Activated B cell treated with CpG ODN at 0.5 μM for 24 hours (primary cell): ENCODE data around the gene GBP7. TPM values are rescaled to one million over a fixed set of nuclear protein-coding genes. Genes with fewer than 3 reads are reported as not detected.
A peak's percentile ranks its signal among the peaks of the same experiment; 100 is the strongest.

Experiments
- ATAC-seq: fragments of 200-7000 bp; cut with Tn5 transposase; one replicate; pipeline ENCODE4 v1.10.0; 2021; ENCODE audit warnings: low read depth, mild to moderate bottlenecking, moderate library complexity
- CTCF ChIA-PET: fragments of 350-600 bp; sonication (Branson Sonifier 250); formaldehyde crosslinking; loops from one replicate; lab custom pipeline; 2021; ENCODE audit warnings: antibody characterized with exemption; lab: Charles Lee
- POLR2A ChIA-PET: fragments of 350-600 bp; sonication (Branson Sonifier 250); formaldehyde crosslinking; loops from one replicate; lab custom pipeline; 2021; ENCODE audit warnings: antibody characterized with exemption; lab: Charles Lee
- DNase-seq: peaks from one replicate; pipeline ENCODE4 v3.0.0; 2022
- H3K27ac Mint-ChIP-seq: one replicate; pipeline ENCODE4 v1.8.0; 2020; ENCODE audit warnings: mixed read lengths
- H3K27me3 Mint-ChIP-seq: one replicate; pipeline ENCODE4 v1.8.0; 2021; ENCODE audit warnings: mixed read lengths
- H3K36me3 Mint-ChIP-seq: one replicate; pipeline ENCODE4 v1.8.0; 2021; ENCODE audit warnings: low read depth, mixed read lengths
- H3K4me1 Mint-ChIP-seq: one replicate; pipeline ENCODE4 v1.8.0; 2021; ENCODE audit warnings: mixed read lengths
- H3K4me3 Mint-ChIP-seq: one replicate; pipeline ENCODE4 v1.8.0; 2020; ENCODE audit warnings: mild to moderate bottlenecking, mixed read lengths
- H3K9me3 Mint-ChIP-seq: one replicate; pipeline ENCODE4 v1.8.0; 2020; ENCODE audit warnings: mixed read lengths
- CTCF ChIP-seq: fragments of 200-600 bp; IDR thresholded peaks from one replicate; pipeline ENCODE4 v1.8.0; 2022; ENCODE audit warnings: antibody characterized with exemption, mild to moderate bottlenecking
- intact Hi-C: fragments of 100-400 bp; cut with micrococcal nuclease; formaldehyde crosslinking; loops from one replicate; pipeline ENCODE4 v1.15.1; 2024
- total RNA-seq: library from RNA; stranded (reverse); gene quantifications from 2 replicates; pipeline ENCODE4 v1.2.3, GENCODE V29; 2022

The GBP7 gene
- total RNA-seq, 1 donor from 2014 or later, result not detected

- no peak for TF ChIP-seq CTCF
- no peak for DNase-seq
- ChIA-PET POLR2A (interaction anchor here (0.7 kb wide), 1 partner anchor 146 kb away, joined by 3 read pairs; no protein-coding TSS in a partner anchor), CTCF (no interaction called here)
- no peak overlapping the region for H3K4me3 Mint-ChIP-seq
- H3K27me3 Mint-ChIP-seq, result no peaks in the 10 kb centered on the region
- H3K9me3 Mint-ChIP-seq, result peaks cover 7% of the 10 kb centered on the region
- peaks cover 3% of the 10 kb centered on the region for H3K4me1 Mint-ChIP-seq
- ATAC-seq, result no peak
- no peak overlapping the region for H3K27ac Mint-ChIP-seq
- intact Hi-C loops, result no loop called here
- H3K36me3 Mint-ChIP-seq, result peaks cover 2% of the 10 kb centered on the region
Observed at GRCh38 chr1:89211035-89211634, 35.3 kb upstream of the GBP7 start.

GRCh38 chr1:89206373-89206772, 30.6 kb upstream of the GBP7 start:
- Mint-ChIP-seq H3K36me3 (peaks cover 6% of the 10 kb centered on the region), H3K27ac (peak overlapping the region; percentile 36), H3K4me1 (peaks cover 22% of the 10 kb centered on the region), H3K27me3 (no peaks in the 10 kb centered on the region), H3K4me3 (peak overlapping the region; percentile 6), H3K9me3 (peaks cover 15% of the 10 kb centered on the region)
- no peak for TF ChIP-seq CTCF
- ATAC-seq, result peak; percentile 37
- intact Hi-C loops, result no loop called here
- POLR2A ChIA-PET, result no interaction called here
- CTCF ChIA-PET, result no interaction called here
- no peak for DNase-seq

- TF ChIP-seq CTCF, result no peak
- no peak for ATAC-seq
- POLR2A ChIA-PET, result no interaction called here
- H3K4me3 Mint-ChIP-seq, result no peak overlapping the region
- intact Hi-C loops, result no loop called here
- DNase-seq, result no peak
- CTCF ChIA-PET, result interaction anchor here (1.1 to 1.5 kb wide), 2 partner anchors 77 to 117 kb away, joined by 3 read pairs; no protein-coding TSS in a partner anchor
- H3K9me3 Mint-ChIP-seq, result peaks cover 15% of the 10 kb centered on the region
- H3K36me3 Mint-ChIP-seq, result peaks cover 14% of the 10 kb centered on the region
- no peaks in the 10 kb centered on the region for H3K27me3 Mint-ChIP-seq
- peak overlapping the region; percentile 7 for H3K27ac Mint-ChIP-seq
- H3K4me1 Mint-ChIP-seq, result peaks cover 50% of the 10 kb centered on the region
Observed at GRCh38 chr1:89203166-89203565, 27.4 kb upstream of the GBP7 start.

- H3K4me1 Mint-ChIP-seq, result peaks cover 63% of the 10 kb centered on the region
- TF ChIP-seq CTCF, result no peak
- H3K36me3 Mint-ChIP-seq, result peaks cover 19% of the 10 kb centered on the region
- H3K27ac Mint-ChIP-seq, result peak overlapping the region; percentile 92
- no peak for DNase-seq
- peak overlapping the region; percentile 69 for H3K4me3 Mint-ChIP-seq
- no peaks in the 10 kb centered on the region for H3K27me3 Mint-ChIP-seq
- ChIA-PET POLR2A (interaction anchor here (0.9 kb wide), 1 partner anchor 75 kb away, joined by 4 read pairs; no protein-coding TSS in a partner anchor), CTCF (no interaction called here)
- intact Hi-C loops, result loop anchor here (1.0 kb wide), 1 partner anchor 71 kb away; the partner anchor contains the start of gene GBP5
- ATAC-seq, result peak; percentile 71
- peaks cover 8% of the 10 kb centered on the region for H3K9me3 Mint-ChIP-seq
Observed at GRCh38 chr1:89201106-89201794, 25.4 kb upstream of the GBP7 start.

- Mint-ChIP-seq H3K4me3 (peak overlapping the region; percentile 69), H3K4me1 (peaks cover 69% of the 10 kb centered on the region), H3K36me3 (peaks cover 19% of the 10 kb centered on the region), H3K27me3 (no peaks in the 10 kb centered on the region), H3K9me3 (peaks cover 7% of the 10 kb centered on the region), H3K27ac (peak overlapping the region; percentile 92)
- intact Hi-C loops, result loop anchor here (1.0 kb wide), 1 partner anchor 72 kb away; the partner anchor contains the start of gene GBP5
- ChIA-PET CTCF (interaction anchor here (1.0 to 2.4 kb wide), 2 partner anchors 156 to 158 kb away, joined by 3 to 7 read pairs; no protein-coding TSS in a partner anchor), POLR2A (interaction anchor here (0.7 to 4.0 kb wide), 3 partner anchors 73 to 120 kb away, joined by 3 to 42 read pairs (median 9); partner anchors contain the start of gene GBP5)
- DNase-seq, result no peak
- no peak for TF ChIP-seq CTCF
- peak; percentile 43 for ATAC-seq
Observed at GRCh38 chr1:89200663-89201062, 24.9 kb upstream of the GBP7 start.
